Measurements from ENCODE around the gene IZUMO1. TPM values are rescaled to one million over a fixed set of nuclear protein-coding genes. Genes with fewer than 3 reads are reported as not detected.

The IZUMO1 gene
- total and polyA plus RNA-seq, 2 donors (not counting 3 experiments of a cell fraction or from before 2014, with no cell fraction given): 0.18 to 1.2 TPM

DNA sequence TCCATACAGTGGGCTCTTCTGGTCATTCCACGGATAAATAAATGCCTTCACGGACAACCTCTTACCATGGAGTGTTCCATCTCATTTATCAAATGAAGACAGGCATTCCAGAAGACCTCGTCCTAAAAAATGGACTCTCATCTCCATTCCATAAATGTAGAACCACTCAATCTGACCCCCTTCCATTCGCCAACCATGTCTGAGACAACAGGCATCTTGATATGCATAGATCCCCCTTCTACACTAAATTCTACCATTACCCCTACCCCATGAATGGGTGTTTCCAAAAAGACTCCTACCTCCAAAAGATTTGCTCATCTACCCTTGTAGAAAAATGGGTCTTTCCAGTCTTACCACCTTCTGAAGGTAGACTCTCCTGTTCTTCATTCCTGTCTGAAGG, 15.3 kb downstream of the IZUMO1 start:
- TF ChIP-seq EZH2 (IDR thresholded peaks at IDR 0.05; ENCODE audit: borderline replicate concordance, low read depth, low read length, severe bottlenecking) (no peak), MYC (IDR thresholded peaks at IDR 0.05; ENCODE audit: low read depth, low read length) (no peak), JUN (IDR thresholded peaks at IDR 0.05; ENCODE audit: borderline replicate concordance, insufficient read depth, insufficient read length, low read depth) (no peak), FOS (IDR thresholded peaks at IDR 0.05; ENCODE audit: borderline replicate concordance, insufficient read depth, low read length) (no peak), GATA2 (IDR thresholded peaks at IDR 0.05; ENCODE audit: insufficient read depth, insufficient read length, low read depth, low read length) (no peak), POLR2A (IDR thresholded peaks at IDR 0.05; ENCODE audit: low read depth, low read length) (no peak), POLR2AphosphoS5 (IDR thresholded peaks at IDR 0.05; ENCODE audit: insufficient read depth, low read depth, low read length) (no peak)
- TF ChIP-seq, protein P1, sequence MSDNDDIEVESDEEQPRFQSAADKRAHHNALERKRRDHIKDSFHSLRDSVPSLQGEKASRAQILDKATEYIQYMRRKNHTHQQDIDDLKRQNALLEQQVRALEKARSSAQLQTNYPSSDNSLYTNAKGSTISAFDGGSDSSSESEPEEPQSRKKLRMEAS (IDR thresholded peaks at IDR 0.05; ENCODE audit: insufficient read depth, insufficient read length): no peak
- TF ChIP-seq, protein P2, sequence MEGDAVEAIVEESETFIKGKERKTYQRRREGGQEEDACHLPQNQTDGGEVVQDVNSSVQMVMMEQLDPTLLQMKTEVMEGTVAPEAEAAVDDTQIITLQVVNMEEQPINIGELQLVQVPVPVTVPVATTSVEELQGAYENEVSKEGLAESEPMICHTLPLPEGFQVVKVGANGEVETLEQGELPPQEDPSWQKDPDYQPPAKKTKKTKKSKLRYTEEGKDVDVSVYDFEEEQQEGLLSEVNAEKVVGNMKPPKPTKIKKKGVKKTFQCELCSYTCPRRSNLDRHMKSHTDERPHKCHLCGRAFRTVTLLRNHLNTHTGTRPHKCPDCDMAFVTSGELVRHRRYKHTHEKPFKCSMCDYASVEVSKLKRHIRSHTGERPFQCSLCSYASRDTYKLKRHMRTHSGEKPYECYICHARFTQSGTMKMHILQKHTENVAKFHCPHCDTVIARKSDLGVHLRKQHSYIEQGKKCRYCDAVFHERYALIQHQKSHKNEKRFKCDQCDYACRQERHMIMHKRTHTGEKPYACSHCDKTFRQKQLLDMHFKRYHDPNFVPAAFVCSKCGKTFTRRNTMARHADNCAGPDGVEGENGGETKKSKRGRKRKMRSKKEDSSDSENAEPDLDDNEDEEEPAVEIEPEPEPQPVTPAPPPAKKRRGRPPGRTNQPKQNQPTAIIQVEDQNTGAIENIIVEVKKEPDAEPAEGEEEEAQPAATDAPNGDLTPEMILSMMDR (IDR thresholded peaks at IDR 0.05; ENCODE audit: extremely low read depth in 1 of 2, insufficient read depth in 1 of 2, low read depth in 1 of 2, low read length in 2 of 2): no peak
- H2AFZ ChIP-seq (ENCODE audit: low read depth, low read length): no peak overlapping the region
- no peak overlapping the region for H3K4me3 ChIP-seq (replicated peaks in 1 of 3; ENCODE audit: insufficient read depth in 1 of 3, low read depth in 1 of 3, low read length in 3 of 3)
- peaks cover 11% of the 10 kb centered on the region for H3K4me1 ChIP-seq (ENCODE audit: control insufficient read depth, extremely low read depth, insufficient read depth, low read length)
- no peaks in the 10 kb centered on the region for H3K9me1 ChIP-seq (replicated peaks; ENCODE audit: control insufficient read depth, extremely low read depth, insufficient read depth, low read length)
- ChIA-PET CTCF (no interaction called here), POLR2A (no interaction called here)
- no peaks in the 10 kb centered on the region for H3K27me3 ChIP-seq (ENCODE audit: control insufficient read depth in 2 of 2, insufficient read depth in 2 of 2, low read length in 2 of 2)
- H3K4me2 ChIP-seq (ENCODE audit: insufficient read depth, low read length): no peak overlapping the region
- H3K36me3 ChIP-seq (ENCODE audit: control insufficient read depth in 2 of 2, extremely low read depth in 1 of 2, insufficient read depth in 2 of 2, low read length in 2 of 2): peaks cover 16 to 35% of the 10 kb centered on the region in 2 experiments
- DNase-seq (ENCODE audit: low read depth, low spot score) (no peak), FAIRE-seq (peak; percentile 38)
- H3K9me3 ChIP-seq (replicated peaks; ENCODE audit: control insufficient read depth, insufficient read depth, low read length): no peaks in the 10 kb centered on the region
- intact Hi-C loops (cut with micrococcal nuclease): no loop called here
- H4K20me1 ChIP-seq (replicated peaks; ENCODE audit: control insufficient read depth, extremely low read depth, insufficient read depth, low read length): no peaks in the 10 kb centered on the region
- H3K27ac ChIP-seq (ENCODE audit: insufficient read depth, low read depth, low read length): no peak overlapping the region
- no peak overlapping the region for H3K9ac ChIP-seq (replicated peaks; ENCODE audit: extremely low read depth, insufficient read depth, low read length)
- dilution Hi-C loops (cut with MboI; ENCODE audit: extremely low pct_ligation_motif_present, low sequenced_read_pairs): no loop called here
- BruUV-seq (replicated peaks): no TSS peak
- H3K79me2 ChIP-seq (ENCODE audit: control insufficient read depth, insufficient read depth, low read length): peaks cover 15% of the 10 kb centered on the region

Measured in endothelial cell of umbilical vein (primary cell).